Measurements from ENCODE around the gene HBE1. TPM values are rescaled to one million over a fixed set of nuclear protein-coding genes. Genes with fewer than 3 reads are reported as not detected.

HBE1 gene
- total RNA-seq, 1 experiment from 2014 or later: 3.2 TPM

DNA sequence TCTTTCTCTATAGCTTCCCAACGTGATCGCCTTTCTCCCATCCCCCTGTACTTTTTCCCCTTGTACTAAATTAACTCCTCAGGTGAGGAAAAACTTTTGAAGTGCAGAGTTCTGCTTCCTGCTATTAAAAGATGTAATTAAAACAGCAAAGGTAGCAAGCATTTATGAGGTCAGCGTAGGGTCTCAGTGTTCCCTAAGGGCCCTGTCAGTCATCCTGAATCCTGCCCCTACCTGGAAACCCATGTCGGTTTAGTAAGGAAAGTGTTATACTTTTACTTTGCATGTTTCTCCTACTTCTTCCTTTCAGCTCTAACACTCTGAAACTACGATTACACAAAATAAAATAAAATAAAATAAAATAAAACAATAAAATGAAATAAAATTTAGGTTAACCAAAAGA lies 41.6 kb downstream of the HBE1 start:
- no peaks in the 10 kb centered on the region for H3K4me1 ChIP-seq (ENCODE audit: control insufficient read depth, insufficient read depth, low read length)
- no peak overlapping the region for H3K27ac ChIP-seq (ENCODE audit: low read length)
- intact Hi-C loops (cut with micrococcal nuclease; ENCODE audit: unreplicated experiment) (no loop called here), in situ Hi-C loops (cut with HindIII; ENCODE audit: low pct_unique_long_range_greater_than_20kb, low sequenced_read_pairs) (no loop called here)
- no TSS peak for BruUV-seq (replicated peaks)
- TF ChIP-seq POLR2AphosphoS5 (IDR thresholded peaks at IDR 0.05; ENCODE audit: low read depth, low read length) (no peak), CTCF (IDR thresholded peaks at IDR 0.05) (no peak), REST (IDR thresholded peaks at IDR 0.05; ENCODE audit: insufficient read depth in 1 of 2, low read depth in 2 of 2, low read length in 1 of 2) (no peak), SIN3A (IDR thresholded peaks at IDR 0.05; ENCODE audit: borderline replicate concordance, insufficient read depth, low read depth, low read length) (no peak), TCF7L2 (IDR thresholded peaks at IDR 0.05; ENCODE audit: low read depth, low read length) (no peak)
- no peaks in the 10 kb centered on the region for H3K27me3 ChIP-seq (ENCODE audit: control insufficient read depth, insufficient read depth, low read length)
- no peaks in the 10 kb centered on the region for H3K9me3 ChIP-seq (ENCODE audit: control insufficient read depth, insufficient read depth, low read depth, low read length)
- ChIA-PET POLR2A (no interaction called here), CTCF (no interaction called here)
- no peaks in the 10 kb centered on the region for H3K36me3 ChIP-seq (ENCODE audit: control insufficient read depth, insufficient read depth, low read length)
- DNase-seq (ENCODE audit: low read depth, low spot score): no peak
- no peak for ATAC-seq
- H3K4me3 ChIP-seq (ENCODE audit: low read depth in 2 of 2, low read length in 2 of 2): no peak overlapping the region

GRCh38 chr11:5227681-5228080 lies 42.1 kb downstream of the HBE1 start:
- no peak for TF ChIP-seq CTCF (IDR thresholded peaks at IDR 0.05)
- no peak for TF ChIP-seq POLR2AphosphoS5 (IDR thresholded peaks at IDR 0.05; ENCODE audit: low read depth, low read length)
- TF ChIP-seq TCF7L2 (IDR thresholded peaks at IDR 0.05; ENCODE audit: low read depth, low read length): no peak
- no peak for TF ChIP-seq SIN3A (IDR thresholded peaks at IDR 0.05; ENCODE audit: borderline replicate concordance, insufficient read depth, low read depth, low read length)
- TF ChIP-seq REST (IDR thresholded peaks at IDR 0.05; ENCODE audit: insufficient read depth in 1 of 2, low read depth in 2 of 2, low read length in 1 of 2): no peak
- no peaks in the 10 kb centered on the region for H3K27me3 ChIP-seq (ENCODE audit: control insufficient read depth, insufficient read depth, low read length)
- ChIA-PET POLR2A (no interaction called here), CTCF (no interaction called here)
- no peaks in the 10 kb centered on the region for H3K36me3 ChIP-seq (ENCODE audit: control insufficient read depth, insufficient read depth, low read length)
- BruUV-seq (replicated peaks): no TSS peak
- H3K9me3 ChIP-seq (ENCODE audit: control insufficient read depth, insufficient read depth, low read depth, low read length): no peaks in the 10 kb centered on the region
- intact Hi-C loops (cut with micrococcal nuclease; ENCODE audit: unreplicated experiment): no loop called here
- H3K4me1 ChIP-seq (ENCODE audit: control insufficient read depth, insufficient read depth, low read length): no peaks in the 10 kb centered on the region
- in situ Hi-C loops (cut with HindIII; ENCODE audit: low pct_unique_long_range_greater_than_20kb, low sequenced_read_pairs): no loop called here
- ATAC-seq (no peak), DNase-seq (ENCODE audit: low read depth, low spot score) (no peak)
- no peak overlapping the region for H3K4me3 ChIP-seq (ENCODE audit: low read depth in 2 of 2, low read length in 2 of 2)
- H3K27ac ChIP-seq (ENCODE audit: low read length): no peak overlapping the region

Measured in Panc1 (cell line).